ENCODE data around the gene VEZT.

The VEZT gene

DNA sequence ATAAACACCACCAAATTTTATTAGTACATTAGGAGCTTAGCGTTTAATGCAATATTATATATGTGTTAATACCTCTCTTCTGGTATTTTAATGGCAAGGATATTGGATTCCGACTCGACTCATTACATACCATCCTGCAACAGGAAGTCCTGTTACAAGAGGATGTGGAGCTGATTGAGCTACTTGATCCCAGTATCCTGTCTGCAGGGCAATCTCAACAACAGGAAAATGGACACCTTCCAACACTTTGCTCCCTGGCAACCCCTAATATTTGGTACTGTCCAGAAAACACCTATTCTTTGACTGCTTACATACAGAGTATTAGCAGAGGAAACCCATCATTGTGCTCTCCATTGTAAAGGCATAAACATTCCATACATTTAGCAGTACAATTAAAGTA is 45.2 kb downstream of the VEZT start:
- TF ChIP-seq POLR2A (IDR thresholded peaks at IDR 0.05; ENCODE audit: extremely low read depth, insufficient read length) = no peak
- no peak for TF ChIP-seq MYC (IDR thresholded peaks at IDR 0.05; ENCODE audit: low read depth, low read length)
- TF ChIP-seq, protein P1, sequence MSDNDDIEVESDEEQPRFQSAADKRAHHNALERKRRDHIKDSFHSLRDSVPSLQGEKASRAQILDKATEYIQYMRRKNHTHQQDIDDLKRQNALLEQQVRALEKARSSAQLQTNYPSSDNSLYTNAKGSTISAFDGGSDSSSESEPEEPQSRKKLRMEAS (IDR thresholded peaks at IDR 0.05; ENCODE audit: low read depth, low read length) = no peak
- TF ChIP-seq, protein P2, sequence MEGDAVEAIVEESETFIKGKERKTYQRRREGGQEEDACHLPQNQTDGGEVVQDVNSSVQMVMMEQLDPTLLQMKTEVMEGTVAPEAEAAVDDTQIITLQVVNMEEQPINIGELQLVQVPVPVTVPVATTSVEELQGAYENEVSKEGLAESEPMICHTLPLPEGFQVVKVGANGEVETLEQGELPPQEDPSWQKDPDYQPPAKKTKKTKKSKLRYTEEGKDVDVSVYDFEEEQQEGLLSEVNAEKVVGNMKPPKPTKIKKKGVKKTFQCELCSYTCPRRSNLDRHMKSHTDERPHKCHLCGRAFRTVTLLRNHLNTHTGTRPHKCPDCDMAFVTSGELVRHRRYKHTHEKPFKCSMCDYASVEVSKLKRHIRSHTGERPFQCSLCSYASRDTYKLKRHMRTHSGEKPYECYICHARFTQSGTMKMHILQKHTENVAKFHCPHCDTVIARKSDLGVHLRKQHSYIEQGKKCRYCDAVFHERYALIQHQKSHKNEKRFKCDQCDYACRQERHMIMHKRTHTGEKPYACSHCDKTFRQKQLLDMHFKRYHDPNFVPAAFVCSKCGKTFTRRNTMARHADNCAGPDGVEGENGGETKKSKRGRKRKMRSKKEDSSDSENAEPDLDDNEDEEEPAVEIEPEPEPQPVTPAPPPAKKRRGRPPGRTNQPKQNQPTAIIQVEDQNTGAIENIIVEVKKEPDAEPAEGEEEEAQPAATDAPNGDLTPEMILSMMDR (IDR thresholded peaks at IDR 0.05; ENCODE audit: low read depth, low read length) = no peak
- H3K4me3 ChIP-seq (ENCODE audit: low read depth, low read length) = no peak overlapping the region
- no peak for DNase-seq (ENCODE audit: low read depth)

DNA sequence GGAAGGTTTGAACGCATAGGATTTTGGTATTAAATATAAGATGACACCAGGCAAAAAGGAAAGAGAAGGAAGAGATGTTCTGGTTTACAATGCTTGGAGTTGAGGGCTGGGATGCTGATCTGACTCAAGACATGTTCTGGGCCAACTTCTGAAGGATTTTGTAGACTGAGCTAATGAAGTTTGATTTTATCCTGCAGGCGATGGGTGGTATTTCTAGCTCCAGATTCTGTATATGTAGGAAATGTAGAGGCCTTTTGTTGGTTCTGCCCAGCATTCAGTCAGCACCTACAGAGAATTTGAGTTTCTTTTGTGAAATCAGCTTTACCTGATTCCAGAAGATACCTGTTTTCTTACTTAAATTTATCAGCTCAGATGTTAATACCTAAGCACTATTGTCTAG is 48.2 kb downstream of the VEZT start:
- DNase-seq (ENCODE audit: low read depth) = no peak
- TF ChIP-seq, protein P2 (IDR thresholded peaks at IDR 0.05; ENCODE audit: low read depth, low read length) = no peak
- TF ChIP-seq, protein P1 (IDR thresholded peaks at IDR 0.05; ENCODE audit: low read depth, low read length) = no peak
- TF ChIP-seq MYC (IDR thresholded peaks at IDR 0.05; ENCODE audit: low read depth, low read length) (no peak), POLR2A (IDR thresholded peaks at IDR 0.05; ENCODE audit: extremely low read depth, insufficient read length) (no peak)
- no peak overlapping the region for H3K4me3 ChIP-seq (ENCODE audit: low read depth, low read length)

DNA sequence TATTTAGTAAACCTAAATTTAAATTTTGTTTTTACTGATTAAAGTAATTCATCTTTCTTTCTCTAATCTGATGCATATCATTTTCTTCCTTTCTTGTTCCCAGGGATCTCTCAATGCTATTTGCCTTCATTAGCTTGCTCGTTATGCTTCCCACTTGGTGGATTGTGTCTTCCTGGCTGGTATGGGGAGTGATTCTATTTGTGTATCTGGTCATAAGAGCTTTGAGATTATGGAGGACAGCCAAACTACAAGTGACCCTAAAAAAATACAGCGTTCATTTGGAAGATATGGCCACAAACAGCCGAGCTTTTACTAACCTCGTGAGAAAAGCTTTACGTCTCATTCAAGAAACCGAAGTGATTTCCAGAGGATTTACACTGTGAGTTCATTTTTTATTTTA is 48.6 kb downstream of the VEZT start:
- TF ChIP-seq, protein P2 (IDR thresholded peaks at IDR 0.05; ENCODE audit: low read depth, low read length) = no peak
- TF ChIP-seq MYC (IDR thresholded peaks at IDR 0.05; ENCODE audit: low read depth, low read length) = no peak
- TF ChIP-seq, protein P1 (IDR thresholded peaks at IDR 0.05; ENCODE audit: low read depth, low read length) = no peak
- no peak for TF ChIP-seq POLR2A (IDR thresholded peaks at IDR 0.05; ENCODE audit: extremely low read depth, insufficient read length)
- no peak for DNase-seq (ENCODE audit: low read depth)
- H3K4me3 ChIP-seq (ENCODE audit: low read depth, low read length) = no peak overlapping the region

DNA sequence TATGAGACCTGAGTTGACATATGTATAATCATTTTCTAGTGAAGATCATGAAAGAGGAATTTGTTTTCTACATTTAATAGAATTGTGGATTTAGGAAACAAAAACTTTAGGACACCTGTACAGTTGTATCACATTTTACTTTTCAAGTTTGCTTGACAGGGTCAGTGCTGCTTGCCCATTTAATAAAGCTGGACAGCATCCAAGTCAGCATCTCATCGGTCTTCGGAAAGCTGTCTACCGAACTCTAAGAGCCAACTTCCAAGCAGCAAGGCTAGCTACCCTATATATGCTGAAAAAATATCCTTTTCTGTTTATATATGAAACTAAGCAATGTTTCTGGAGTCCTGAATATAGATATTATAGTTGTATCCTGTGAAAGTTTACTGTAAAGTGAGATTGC is 52.3 kb downstream of the VEZT start:
- DNase-seq (ENCODE audit: low read depth) = no peak
- TF ChIP-seq, protein P1 (IDR thresholded peaks at IDR 0.05; ENCODE audit: low read depth, low read length) = no peak
- TF ChIP-seq POLR2A (IDR thresholded peaks at IDR 0.05; ENCODE audit: extremely low read depth, insufficient read length) (no peak), MYC (IDR thresholded peaks at IDR 0.05; ENCODE audit: low read depth, low read length) (no peak)
- TF ChIP-seq, protein P2 (IDR thresholded peaks at IDR 0.05; ENCODE audit: low read depth, low read length) = no peak
- H3K4me3 ChIP-seq (ENCODE audit: low read depth, low read length) = no peak overlapping the region

GRCh38 chr12:95271465-95271864 is 53.9 kb downstream of the VEZT start:
- TF ChIP-seq MYC (IDR thresholded peaks at IDR 0.05; ENCODE audit: low read depth, low read length) = no peak
- TF ChIP-seq, protein P1 (IDR thresholded peaks at IDR 0.05; ENCODE audit: low read depth, low read length) = no peak
- TF ChIP-seq POLR2A (IDR thresholded peaks at IDR 0.05; ENCODE audit: extremely low read depth, insufficient read length) = no peak
- TF ChIP-seq, protein P2 (IDR thresholded peaks at IDR 0.05; ENCODE audit: low read depth, low read length) = no peak
- H3K4me3 ChIP-seq (ENCODE audit: low read depth, low read length) = no peak overlapping the region
- DNase-seq (ENCODE audit: low read depth) = no peak

GRCh38 chr12:95277139-95277538 is 59.5 kb downstream of the VEZT start:
- H3K4me3 ChIP-seq (ENCODE audit: low read depth, low read length) = no peak overlapping the region
- TF ChIP-seq, protein P1 (IDR thresholded peaks at IDR 0.05; ENCODE audit: low read depth, low read length) = no peak
- TF ChIP-seq, protein P2 (IDR thresholded peaks at IDR 0.05; ENCODE audit: low read depth, low read length) = no peak
- TF ChIP-seq MYC (IDR thresholded peaks at IDR 0.05; ENCODE audit: low read depth, low read length) (no peak), POLR2A (IDR thresholded peaks at IDR 0.05; ENCODE audit: extremely low read depth, insufficient read length) (no peak)
- DNase-seq (ENCODE audit: low read depth) = no peak

Measured in NB4 (cell line).